Stimulated activated CD4-positive, alpha-beta T cell treated with anti-CD3 and anti-CD28 coated beads, Interleukin-12 subunit alpha, Interleukin-12 subunit beta, amount 100 ng/mL, for 4 hours (primary cell): ENCODE measurements around the gene ZNF888.
"Not testable (repeated sequence)": the region's sequence is repeated elsewhere in the genome, so short reads cannot be mapped to it uniquely, and the experiment has no call there.

Experiments
- DNase-seq: peaks from one replicate; pipeline ENCODE4 v3.0.0-alpha.2; 2020

Gene ZNF888

GRCh38 chr19:52922841-52923777 is at the start of gene ZNF888:
ZNF888 (minus strand) TSS chr19:52923428; CDS start chr19:52917873, 5,555 bp downstream.
- DNase-seq: peak; percentile 81

- DNase-seq: no peak
Measured at GRCh38 chr19:52967772-52968171, 44.5 kb upstream of the ZNF888 start.

- DNase-seq: peak; percentile 1
Measured at GRCh38 chr19:52963247-52963618, 40.0 kb upstream of the ZNF888 start.

GRCh38 chr19:52962394-52963246 is 39.4 kb upstream of the ZNF888 start, which contains the start of gene ZNF816:
ZNF816 (minus strand) TSS chr19:52962881; CDS start chr19:52956089, 6,792 bp downstream.
- peak; percentile 99 for DNase-seq

- no peak for DNase-seq
Measured at GRCh38 chr19:52961981-52962380, 38.8 kb upstream of the ZNF888 start.

- DNase-seq: no peak
Measured at GRCh38 chr19:52959613-52960295, 36.5 kb upstream of the ZNF888 start.

GRCh38 chr19:52957591-52957990 is 34.4 kb upstream of the ZNF888 start:
- no peak for DNase-seq

- DNase-seq: no peak
Measured at GRCh38 chr19:52956917-52957316, 33.7 kb upstream of the ZNF888 start.

GRCh38 chr19:52949422-52949821 is 26.2 kb upstream of the ZNF888 start:
- no peak for DNase-seq

GRCh38 chr19:52948025-52948770 is 25.0 kb upstream of the ZNF888 start:
- no peak for DNase-seq

GRCh38 chr19:52946322-52947310 is 23.4 kb upstream of the ZNF888 start:
- no peak for DNase-seq

GRCh38 chr19:52945652-52946321 is 22.6 kb upstream of the ZNF888 start:
- no peak for DNase-seq

- DNase-seq: not testable (repeated sequence)
Measured at GRCh38 chr19:52944703-52945493, 21.7 kb upstream of the ZNF888 start.

- no peak for DNase-seq
Measured at GRCh38 chr19:52943884-52944643, 20.8 kb upstream of the ZNF888 start.

- DNase-seq: no peak
Measured at GRCh38 chr19:52943134-52943883, 20.1 kb upstream of the ZNF888 start.

- peak; percentile 89 for DNase-seq
Measured at GRCh38 chr19:52942386-52943133, 19.3 kb upstream of the ZNF888 start.

GRCh38 chr19:52941941-52942385 is 18.7 kb upstream of the ZNF888 start:
- DNase-seq: peak; percentile 4
